HL-60 (cell line): Measurements from ENCODE around the gene ZYG11A. TPM values are rescaled to one million over a fixed set of nuclear protein-coding genes. Genes with fewer than 3 reads are reported as not detected.

Experiments used
- DNase-seq, 2 experiments: peaks; one replicate each; pipeline ENCODE4 v3.0.0-alpha.2; 2010 to 2020; ENCODE audit warnings: low read depth in 1 of 2, low spot score in 1 of 2
- H3K27ac ChIP-seq: fragments of 250-450 bp; sonication (Bioruptor Pico); replicated peaks from 2 replicates; pipeline ENCODE4 v1.5.1; 2020; ENCODE audit warnings: mild to moderate bottlenecking, moderate library complexity
- H3K27me3 ChIP-seq: fragments of 250-450 bp; sonication (Bioruptor Pico); 2 replicates; pipeline ENCODE4 v1.5.1; 2021; ENCODE audit warnings: mild to moderate bottlenecking, moderate library complexity; ENCODE audit not compliant: insufficient read depth, poor library complexity, severe bottlenecking
- H3K4me3 ChIP-seq: replicated peaks from 2 replicates; pipeline ENCODE4 v1.5.1; 2011; ENCODE audit warnings: mild to moderate bottlenecking, control low read depth, low read length; ENCODE audit not compliant: insufficient read depth
- CTCF ChIP-seq: IDR thresholded peaks from one replicate; pipeline ENCODE4 v1.5.1; 2011; ENCODE audit warnings: low read length, control low read depth, inconsistent platforms; ENCODE audit not compliant: insufficient read depth
- GABPA ChIP-seq: IDR thresholded peaks from 2 replicates; pipeline ENCODE4 v1.6.1; 2012; ENCODE audit warnings: low read depth
- POLR2AphosphoS5 ChIP-seq: IDR thresholded peaks from 2 replicates; pipeline ENCODE4 v1.6.1; 2012; ENCODE audit warnings: low read depth
- REST ChIP-seq: IDR thresholded peaks from 2 replicates; pipeline ENCODE4 v1.6.1; 2012; ENCODE audit warnings: low read depth; ENCODE audit not compliant: insufficient replicate concordance
- SPI1 ChIP-seq: IDR thresholded peaks from 2 replicates; pipeline ENCODE4 v1.6.1; 2012; ENCODE audit warnings: low read depth, mild to moderate bottlenecking, borderline replicate concordance
- microRNA-seq: library from miRNA; unstranded; fragments of <30 nt; microRNA quantifications from one replicate; pipeline ENCODE4, GENCODE V29; 2018

ZYG11A gene

GRCh38 chr1:52938183-52938451, 95.6 kb downstream of the ZYG11A start:
- TF ChIP-seq SPI1: no peak
- TF ChIP-seq GABPA: no peak
- no peak for TF ChIP-seq POLR2AphosphoS5
- TF ChIP-seq CTCF: no peak
- no peak for TF ChIP-seq REST
- H3K27ac ChIP-seq: no peak overlapping the region
- H3K4me3 ChIP-seq: no peak overlapping the region
- no peak for DNase-seq
- no peaks in the 10 kb centered on the region for H3K27me3 ChIP-seq

GRCh38 chr1:52943876-52944416, 101.4 kb downstream of the ZYG11A start:
- no peak overlapping the region for H3K27ac ChIP-seq
- no peak for DNase-seq

GRCh38 chr1:52944566-52944965, 102.0 kb downstream of the ZYG11A start:
- no peaks in the 10 kb centered on the region for H3K27me3 ChIP-seq
- H3K27ac ChIP-seq: no peak overlapping the region
- no peak overlapping the region for H3K4me3 ChIP-seq
- TF ChIP-seq POLR2AphosphoS5 (no peak), CTCF (no peak), SPI1 (no peak), GABPA (no peak), REST (no peak)
- no peak for DNase-seq

More at GRCh38 chr1:52943876-52944416, 101.4 kb downstream of the ZYG11A start:
- TF ChIP-seq GABPA: no peak
- H3K4me3 ChIP-seq: no peak overlapping the region
- no peaks in the 10 kb centered on the region for H3K27me3 ChIP-seq

Small RNA genes lying within 50 kb of the gene (microRNA-seq; reads per million reads assigned to microRNA genes)
- not detected for gene MIR1273F
- not detected for gene MIR1273G
- gene MIR5095: not detected
